Smooth muscle cell (in vitro differentiated cells): Measurements from ENCODE around the gene OR5K1. TPM values are rescaled to one million over a fixed set of nuclear protein-coding genes. Genes with fewer than 3 reads are reported as not detected.

Experiments
- DNase-seq: peaks from one replicate; lab custom pipeline; 2025; ENCODE audit not compliant: unreplicated experiment; lab: John Stamatoyannopoulos, UW
- H2AFZ ChIP-seq: fragments of 200-600 bp; sonication (generic); 2 replicates; pipeline ENCODE4 v1.6.0; 2016; ENCODE audit warnings: antibody characterized with exemption, low read depth, mild to moderate bottlenecking
- H3F3A ChIP-seq: fragments of 200-600 bp; sonication (generic); 2 replicates; pipeline ENCODE4 v1.6.0; 2017; ENCODE audit warnings: antibody characterized with exemption, low read depth
- H3K27ac ChIP-seq: fragments of 200-600 bp; sonication (generic); 2 replicates; pipeline ENCODE4 v1.5.1; 2016; ENCODE audit warnings: low read depth, mild to moderate bottlenecking
- H3K27me3 ChIP-seq: fragments of 200-600 bp; sonication (generic); 2 replicates; pipeline ENCODE4 v1.6.1; 2016; ENCODE audit warnings: low read depth, mild to moderate bottlenecking
- H3K36me3 ChIP-seq: fragments of 200-600 bp; sonication (generic); 2 replicates; pipeline ENCODE4 v1.5.1; 2016; ENCODE audit warnings: low read depth
- H3K4me1 ChIP-seq: fragments of 200-600 bp; sonication (generic); 2 replicates; pipeline ENCODE4 v1.5.1; 2016; ENCODE audit warnings: low read depth
- H3K4me2 ChIP-seq: fragments of 200-600 bp; sonication (generic); 2 replicates; pipeline ENCODE4 v1.6.0; 2016; ENCODE audit warnings: mild to moderate bottlenecking
- H3K4me3 ChIP-seq: fragments of 200-600 bp; sonication (generic); 2 replicates; pipeline ENCODE4 v1.5.1; 2016; ENCODE audit warnings: mild to moderate bottlenecking
- H3K79me2 ChIP-seq: fragments of 200-600 bp; sonication (generic); 2 replicates; pipeline ENCODE4 v1.6.0; 2016; ENCODE audit warnings: low read depth, mild to moderate bottlenecking
- H3K9ac ChIP-seq: fragments of 200-600 bp; sonication (generic); 2 replicates; pipeline ENCODE4 v1.6.0; 2016; ENCODE audit warnings: low read depth
- H3K9me3 ChIP-seq: fragments of 200-600 bp; sonication (generic); replicated peaks from 2 replicates; pipeline ENCODE4 v1.5.1; 2016; ENCODE audit warnings: low read depth
- H4K20me1 ChIP-seq: fragments of 200-600 bp; sonication (generic); 2 replicates; pipeline ENCODE4 v1.6.0; 2016; ENCODE audit warnings: low read depth
- WGBS: methylation state at CpG from one replicate; pipeline ENCODE4 v1.1.7; 2016; ENCODE audit warnings: low lambda C conversion rate; 5-methylcytosine and 5-hydroxymethylcytosine counted together
- polyA plus RNA-seq: library from polyadenylated mRNA; unstranded; fragments of >200 nt; fragmentation: Nextera tagmentation; extraction: Ambion mirVana; gene quantifications from 2 replicates; pipeline ENCODE4 v1.2.1, GENCODE V29; 2016
- total RNA-seq: library from RNA; depleted of rRNA; stranded (reverse); fragments of >200 nt; gene quantifications from 2 replicates; pipeline ENCODE4 v1.2.3, GENCODE V29; 2014
- TF ChIP-seq, protein P1 (sequence below): fragments of 200-600 bp; sonication (generic); IDR thresholded peaks from 2 replicates; pipeline ENCODE4 v1.5.1; 2017; ENCODE audit warnings: borderline replicate concordance, mild to moderate bottlenecking, antibody characterized with exemption; ENCODE audit not compliant: insufficient read depth, poor library complexity, severe bottlenecking

OR5K1 gene
- total and polyA plus RNA-seq, 2 experiments from 2014 or later, result not detected

DNA sequence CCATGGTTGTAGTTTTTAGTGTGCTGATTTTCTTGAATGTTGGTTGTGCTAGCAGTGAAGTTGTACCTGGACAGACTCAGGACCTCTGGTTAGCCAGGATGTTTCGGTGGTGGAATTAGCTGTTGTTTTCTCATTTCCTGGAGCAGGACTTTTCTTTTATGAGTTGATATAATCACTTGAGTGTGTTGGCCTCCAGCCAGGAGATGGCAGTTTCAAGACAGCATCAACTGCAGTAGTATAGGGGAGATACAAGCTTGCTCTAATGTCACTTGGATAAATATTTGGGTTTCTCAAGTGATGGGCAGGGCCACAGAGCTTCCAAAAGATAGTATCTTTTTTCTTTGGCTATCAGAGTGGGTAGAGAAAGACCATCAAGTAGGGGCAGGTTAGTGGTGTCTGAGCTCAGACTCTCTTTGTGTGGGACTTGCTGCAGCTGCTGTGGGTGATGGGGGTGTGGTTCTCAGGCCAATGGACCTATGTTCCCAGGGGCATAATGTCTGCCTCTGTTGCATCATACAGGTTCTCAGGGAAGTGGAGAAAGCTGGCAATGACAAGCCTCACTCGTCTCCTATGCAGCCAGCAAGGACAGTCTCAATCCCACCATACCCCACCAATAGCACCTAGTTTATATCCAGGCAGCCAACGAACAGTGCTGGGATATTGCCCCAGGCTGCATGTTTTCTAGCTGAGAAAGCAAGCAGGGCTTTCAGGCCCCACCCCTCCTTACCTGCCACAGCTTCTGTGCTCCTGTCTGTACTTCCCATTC lies 19.9 kb downstream of the OR5K1 start:
- no peak for DNase-seq
- TF ChIP-seq, protein P1, sequence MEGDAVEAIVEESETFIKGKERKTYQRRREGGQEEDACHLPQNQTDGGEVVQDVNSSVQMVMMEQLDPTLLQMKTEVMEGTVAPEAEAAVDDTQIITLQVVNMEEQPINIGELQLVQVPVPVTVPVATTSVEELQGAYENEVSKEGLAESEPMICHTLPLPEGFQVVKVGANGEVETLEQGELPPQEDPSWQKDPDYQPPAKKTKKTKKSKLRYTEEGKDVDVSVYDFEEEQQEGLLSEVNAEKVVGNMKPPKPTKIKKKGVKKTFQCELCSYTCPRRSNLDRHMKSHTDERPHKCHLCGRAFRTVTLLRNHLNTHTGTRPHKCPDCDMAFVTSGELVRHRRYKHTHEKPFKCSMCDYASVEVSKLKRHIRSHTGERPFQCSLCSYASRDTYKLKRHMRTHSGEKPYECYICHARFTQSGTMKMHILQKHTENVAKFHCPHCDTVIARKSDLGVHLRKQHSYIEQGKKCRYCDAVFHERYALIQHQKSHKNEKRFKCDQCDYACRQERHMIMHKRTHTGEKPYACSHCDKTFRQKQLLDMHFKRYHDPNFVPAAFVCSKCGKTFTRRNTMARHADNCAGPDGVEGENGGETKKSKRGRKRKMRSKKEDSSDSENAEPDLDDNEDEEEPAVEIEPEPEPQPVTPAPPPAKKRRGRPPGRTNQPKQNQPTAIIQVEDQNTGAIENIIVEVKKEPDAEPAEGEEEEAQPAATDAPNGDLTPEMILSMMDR, result no peak
- H4K20me1 ChIP-seq, result no peaks in the 10 kb centered on the region
- no peaks in the 10 kb centered on the region for H3F3A ChIP-seq
- H3K9ac ChIP-seq, result no peak overlapping the region
- no peaks in the 10 kb centered on the region for H3K9me3 ChIP-seq
- H3K4me1 ChIP-seq, result no peaks in the 10 kb centered on the region
- 48% methylated on average over 3 of the region's 3 CpGs for WGBS
- H3K4me3 ChIP-seq, result no peak overlapping the region
- H3K27me3 ChIP-seq, result no peaks in the 10 kb centered on the region
- no peak overlapping the region for H2AFZ ChIP-seq
- peak overlapping the region; percentile 47 for H3K27ac ChIP-seq
- H3K79me2 ChIP-seq, result no peaks in the 10 kb centered on the region
- H3K36me3 ChIP-seq, result no peaks in the 10 kb centered on the region
- H3K4me2 ChIP-seq, result no peak overlapping the region

GRCh38 chr3:98483626-98484025 lies 20.6 kb downstream of the OR5K1 start:
- H2AFZ ChIP-seq, result no peak overlapping the region
- H3K36me3 ChIP-seq, result no peaks in the 10 kb centered on the region

GRCh38 chr3:98497381-98497780 lies 34.4 kb downstream of the OR5K1 start, which contains the start of gene OR5K2:
Gene OR5K2 (plus strand): TSS chr3:98497681. CDS start chr3:98497681, 0 bp downstream.
- no peak for DNase-seq
- no peaks in the 10 kb centered on the region for H3K36me3 ChIP-seq
- H3K27ac ChIP-seq, result no peak within 1 kb of the TSS
- H3K4me3 ChIP-seq, result no peak within 1 kb of the TSS
- no peaks in the 10 kb centered on the region for H4K20me1 ChIP-seq
- TF ChIP-seq, protein P1, result no peak
- no peak within 1 kb of the TSS for H3K4me2 ChIP-seq
- H2AFZ ChIP-seq, result no peak within 1 kb of the TSS
- no peaks in the 10 kb centered on the region for H3K79me2 ChIP-seq
- H3K9ac ChIP-seq, result no peak within 1 kb of the TSS
- H3K9me3 ChIP-seq, result no peaks in the 10 kb centered on the region
- no peaks in the 10 kb centered on the region for H3F3A ChIP-seq
- no peaks in the 10 kb centered on the region for H3K4me1 ChIP-seq
- no peaks in the 10 kb centered on the region for H3K27me3 ChIP-seq
- WGBS, result 88% methylated on average over 2 of the region's 2 CpGs

More at GRCh38 chr3:98483626-98484025, 20.6 kb downstream of the OR5K1 start:
- Histone ChIP-seq H3K4me3 (no peak overlapping the region), H3K4me2 (no peak overlapping the region), H3K79me2 (no peaks in the 10 kb centered on the region), H3F3A (no peaks in the 10 kb centered on the region), H3K4me1 (no peaks in the 10 kb centered on the region), H3K9me3 (no peaks in the 10 kb centered on the region), H4K20me1 (no peaks in the 10 kb centered on the region), H3K27ac (peak overlapping the region; percentile 47), H3K27me3 (no peaks in the 10 kb centered on the region), H3K9ac (no peak overlapping the region)
- no peak for DNase-seq
- 78% methylated on average over 3 of the region's 3 CpGs for WGBS
- TF ChIP-seq, protein P1, result no peak

- Histone ChIP-seq H3K27ac (no peak overlapping the region), H2AFZ (no peak overlapping the region), H3K9me3 (no peaks in the 10 kb centered on the region), H3K4me2 (no peak overlapping the region), H3K4me1 (no peaks in the 10 kb centered on the region), H3K4me3 (no peak overlapping the region), H3K36me3 (no peaks in the 10 kb centered on the region), H4K20me1 (no peaks in the 10 kb centered on the region), H3K9ac (no peak overlapping the region), H3K79me2 (no peaks in the 10 kb centered on the region), H3F3A (no peaks in the 10 kb centered on the region), H3K27me3 (no peaks in the 10 kb centered on the region)
- TF ChIP-seq, protein P1, result no peak
- WGBS, result 87% methylated on average over 4 of the region's 4 CpGs
- no peak for DNase-seq
Observed at GRCh38 chr3:98500019-98500418, 37.0 kb downstream of the OR5K1 start.
